GM13976 (cell line): ENCODE data around the gene ERC1.
A peak's percentile ranks its signal among the peaks of the same experiment; 100 is the strongest.

Experiments used
- DNase-seq: peaks from one replicate; pipeline ENCODE4 v3.0.0; 2012; ENCODE audit warnings: low spot score
- in situ Hi-C: fragments of 300-500 bp; cut with MboI; formaldehyde crosslinking; loops from one replicate; pipeline ENCODE4 v1.12.0; 2022; ENCODE audit warnings: low sequenced_read_pairs, mixed read lengths, inconsistent platforms; ENCODE audit not compliant: unreplicated experiment
- TF ChIP-seq, protein P1 (sequence below): IDR thresholded peaks from 2 replicates; pipeline ENCODE4 v1.5.1; 2012; ENCODE audit warnings: borderline replicate concordance, mild to moderate bottlenecking; ENCODE audit not compliant: insufficient read depth; ENCODE audit errors: extremely low read depth, missing control alignments, control extremely low read depth

Gene ERC1

DNA sequence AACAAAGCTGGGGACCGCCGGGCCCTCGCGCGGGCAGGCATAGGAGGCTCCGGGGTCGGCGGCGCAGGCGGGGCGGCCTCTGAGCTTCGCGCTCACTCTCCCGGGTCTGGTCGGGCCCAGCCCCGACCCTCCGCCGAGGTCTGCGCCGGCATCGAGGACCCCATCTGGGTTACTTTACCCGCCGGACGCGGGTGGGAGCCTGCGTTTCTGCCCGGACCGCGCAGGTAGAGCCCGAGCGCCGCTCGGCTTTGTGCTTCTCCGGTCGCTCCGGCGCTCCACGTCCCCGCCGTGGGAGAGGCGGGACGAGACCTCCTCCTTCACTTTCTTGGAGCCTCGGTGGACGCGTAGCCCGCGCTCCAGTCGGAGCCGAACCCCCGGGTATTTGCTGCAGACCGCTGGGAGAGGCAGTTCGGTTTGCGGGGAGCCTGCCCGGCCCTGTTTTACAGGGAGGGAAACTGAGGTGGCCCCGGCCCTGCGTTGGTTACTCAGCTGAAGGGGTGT, 540.2 kb downstream of the ERC1 start:
- DNase-seq: peak; percentile 49
- TF ChIP-seq, protein P1, sequence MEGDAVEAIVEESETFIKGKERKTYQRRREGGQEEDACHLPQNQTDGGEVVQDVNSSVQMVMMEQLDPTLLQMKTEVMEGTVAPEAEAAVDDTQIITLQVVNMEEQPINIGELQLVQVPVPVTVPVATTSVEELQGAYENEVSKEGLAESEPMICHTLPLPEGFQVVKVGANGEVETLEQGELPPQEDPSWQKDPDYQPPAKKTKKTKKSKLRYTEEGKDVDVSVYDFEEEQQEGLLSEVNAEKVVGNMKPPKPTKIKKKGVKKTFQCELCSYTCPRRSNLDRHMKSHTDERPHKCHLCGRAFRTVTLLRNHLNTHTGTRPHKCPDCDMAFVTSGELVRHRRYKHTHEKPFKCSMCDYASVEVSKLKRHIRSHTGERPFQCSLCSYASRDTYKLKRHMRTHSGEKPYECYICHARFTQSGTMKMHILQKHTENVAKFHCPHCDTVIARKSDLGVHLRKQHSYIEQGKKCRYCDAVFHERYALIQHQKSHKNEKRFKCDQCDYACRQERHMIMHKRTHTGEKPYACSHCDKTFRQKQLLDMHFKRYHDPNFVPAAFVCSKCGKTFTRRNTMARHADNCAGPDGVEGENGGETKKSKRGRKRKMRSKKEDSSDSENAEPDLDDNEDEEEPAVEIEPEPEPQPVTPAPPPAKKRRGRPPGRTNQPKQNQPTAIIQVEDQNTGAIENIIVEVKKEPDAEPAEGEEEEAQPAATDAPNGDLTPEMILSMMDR: no peak
- in situ Hi-C loops: no loop called here

DNA sequence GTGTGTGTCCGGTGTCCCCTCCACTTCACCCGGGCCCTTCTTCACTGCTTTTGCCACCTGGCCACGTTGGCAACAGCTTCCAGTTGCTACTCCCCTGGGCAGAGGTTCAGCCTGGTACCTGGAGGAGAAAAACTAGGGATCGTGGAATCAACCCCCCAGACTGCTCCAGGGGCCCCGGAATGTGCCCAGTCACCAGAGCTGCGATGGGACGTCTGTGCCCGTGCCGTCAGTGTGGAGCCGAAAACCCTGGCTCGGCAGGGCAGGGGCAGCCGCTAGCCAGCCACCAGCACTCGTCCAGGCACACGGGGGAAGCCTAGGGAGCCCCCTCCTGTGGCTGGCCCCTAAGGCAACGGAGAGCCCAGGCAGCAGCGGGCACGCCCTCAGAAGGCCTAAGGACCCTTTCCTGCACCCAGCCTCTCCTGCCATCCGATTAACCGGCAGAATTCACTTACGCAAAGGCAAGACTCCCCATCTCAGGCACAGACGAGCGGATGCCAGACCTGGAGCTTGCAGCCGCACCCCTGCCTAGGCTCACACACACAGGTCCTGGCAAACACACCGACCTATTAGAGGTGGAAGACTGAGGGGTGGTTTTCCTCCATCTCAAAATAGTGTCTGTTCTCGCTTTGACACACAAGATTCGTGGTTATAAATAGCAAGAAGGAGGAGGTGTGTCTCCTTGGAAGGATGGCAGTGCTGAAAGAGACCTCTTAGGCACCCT, 540.8 kb downstream of the ERC1 start:
- in situ Hi-C loops: no loop called here
- peak; percentile 64 for DNase-seq
- TF ChIP-seq, protein P1: no peak

DNA sequence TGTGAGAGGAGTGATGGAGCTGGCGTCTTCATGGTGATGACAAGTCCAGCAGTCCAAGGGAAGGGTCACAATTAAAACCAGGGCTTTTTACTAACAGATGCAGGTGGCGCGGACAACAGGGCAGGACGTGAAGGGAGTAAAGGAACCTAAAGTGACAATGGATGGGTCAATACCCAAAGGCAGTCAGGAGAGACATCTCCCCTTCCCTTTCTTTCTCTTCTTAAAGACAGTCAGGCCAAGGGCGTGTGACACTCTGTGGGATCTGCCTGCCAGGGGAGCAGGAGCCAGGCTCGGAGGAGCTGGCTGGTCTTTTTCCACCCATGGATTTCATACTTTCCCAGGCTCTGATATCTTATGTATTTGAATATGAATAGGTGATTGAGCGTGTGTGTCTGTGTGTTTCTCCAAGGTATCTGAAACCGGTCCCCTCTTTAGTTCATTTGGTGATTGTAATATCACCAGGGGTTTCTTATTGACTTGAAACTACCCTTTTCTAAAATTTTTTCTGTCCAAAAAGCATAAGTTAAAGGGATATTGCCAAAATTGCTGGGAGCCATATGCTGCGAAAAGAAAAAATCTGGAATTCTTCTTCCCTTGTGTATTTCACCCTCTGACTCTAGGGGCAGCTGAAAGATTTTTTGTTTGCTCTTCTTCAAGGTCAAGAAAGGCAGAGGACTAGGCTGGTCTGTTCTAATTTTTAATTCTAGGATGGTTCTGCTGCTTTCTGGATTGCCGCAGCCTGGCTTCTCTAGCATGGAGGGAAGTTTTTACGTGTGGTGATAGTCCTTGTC, 541.5 kb downstream of the ERC1 start:
- TF ChIP-seq, protein P1: no peak
- in situ Hi-C loops: no loop called here
- DNase-seq: no peak

DNA sequence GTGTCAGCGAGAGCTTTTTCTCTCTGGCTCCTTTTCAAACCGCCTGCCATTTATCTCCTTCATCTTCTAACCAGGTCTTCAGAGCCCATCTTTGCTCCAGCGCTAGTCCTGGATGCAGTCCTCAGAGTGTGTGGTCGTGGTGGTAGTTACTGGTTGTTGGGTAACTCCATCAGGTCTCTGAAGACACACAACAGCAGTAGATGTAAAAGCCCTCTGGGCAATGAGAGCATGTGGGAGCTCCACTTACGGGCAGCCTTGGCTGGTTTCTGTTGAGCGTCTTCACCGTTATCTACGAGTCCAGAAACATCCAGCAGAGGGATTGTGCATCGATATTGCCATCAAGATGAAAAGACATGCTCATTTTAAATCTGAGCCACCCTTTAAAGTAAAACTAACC, 542.2 kb downstream of the ERC1 start:
- TF ChIP-seq, protein P1: no peak
- in situ Hi-C loops: no loop called here
- peak; percentile 61 for DNase-seq

DNA sequence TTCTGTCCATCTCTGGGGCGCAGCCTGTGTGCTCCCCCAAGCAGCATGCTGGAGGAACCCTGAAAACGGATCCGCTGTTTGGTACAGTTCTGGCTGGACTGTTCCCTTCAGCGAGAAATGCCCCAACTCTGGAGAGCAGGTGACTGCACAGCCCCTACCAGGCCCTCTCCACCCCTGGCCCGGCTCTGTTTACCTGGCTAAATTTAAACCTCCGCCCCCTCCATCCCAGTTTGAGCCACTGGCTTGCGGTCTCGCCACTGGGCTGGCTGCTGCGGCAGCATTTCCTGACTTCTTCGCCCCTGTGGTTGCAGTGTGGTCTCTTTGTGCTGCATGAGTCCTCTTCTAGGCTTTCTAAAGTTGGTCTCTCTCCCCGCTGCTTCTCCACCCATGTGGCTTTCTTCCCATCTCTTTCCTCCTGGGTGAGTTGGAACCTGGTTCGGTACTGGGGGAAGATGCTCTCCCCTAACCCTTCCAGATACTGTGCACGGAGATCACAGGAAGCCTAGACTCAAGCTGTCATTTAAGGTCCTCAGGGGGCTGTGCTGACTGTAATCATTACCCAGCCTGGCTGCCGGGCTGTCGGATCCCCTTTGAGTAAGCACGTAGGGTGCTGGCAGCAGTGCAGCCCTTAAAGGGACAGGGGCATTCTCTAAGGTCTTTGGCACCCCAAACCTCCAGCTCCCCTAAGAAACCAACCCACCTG, 542.7 kb downstream of the ERC1 start:
- peak; percentile 70 for DNase-seq
- TF ChIP-seq, protein P1: no peak
- in situ Hi-C loops: no loop called here

DNA sequence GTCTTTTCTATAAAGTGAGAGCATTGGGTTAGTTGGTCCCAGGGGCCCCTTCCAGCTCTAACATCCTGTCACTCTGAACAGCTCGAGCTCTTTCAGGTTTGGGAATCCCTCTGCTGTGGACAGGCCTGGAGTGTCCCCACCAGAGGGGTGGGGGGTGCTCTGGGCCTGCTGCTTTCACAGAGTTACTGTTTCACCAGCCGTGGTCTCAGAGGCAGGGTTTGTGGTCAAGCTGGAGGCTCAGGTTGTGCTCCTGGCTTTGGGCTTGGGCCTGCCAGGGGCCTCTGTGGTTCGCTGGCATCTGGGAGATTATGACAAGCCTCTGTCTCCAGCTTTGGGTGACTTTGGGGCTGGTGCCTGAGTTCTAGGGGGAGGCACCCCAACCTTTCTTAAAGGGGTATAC, 543.7 kb downstream of the ERC1 start:
- in situ Hi-C loops: no loop called here
- TF ChIP-seq, protein P1: no peak
- peak; percentile 45 for DNase-seq
